ENCODE data around the gene CEBPG.

The CEBPG gene

DNA sequence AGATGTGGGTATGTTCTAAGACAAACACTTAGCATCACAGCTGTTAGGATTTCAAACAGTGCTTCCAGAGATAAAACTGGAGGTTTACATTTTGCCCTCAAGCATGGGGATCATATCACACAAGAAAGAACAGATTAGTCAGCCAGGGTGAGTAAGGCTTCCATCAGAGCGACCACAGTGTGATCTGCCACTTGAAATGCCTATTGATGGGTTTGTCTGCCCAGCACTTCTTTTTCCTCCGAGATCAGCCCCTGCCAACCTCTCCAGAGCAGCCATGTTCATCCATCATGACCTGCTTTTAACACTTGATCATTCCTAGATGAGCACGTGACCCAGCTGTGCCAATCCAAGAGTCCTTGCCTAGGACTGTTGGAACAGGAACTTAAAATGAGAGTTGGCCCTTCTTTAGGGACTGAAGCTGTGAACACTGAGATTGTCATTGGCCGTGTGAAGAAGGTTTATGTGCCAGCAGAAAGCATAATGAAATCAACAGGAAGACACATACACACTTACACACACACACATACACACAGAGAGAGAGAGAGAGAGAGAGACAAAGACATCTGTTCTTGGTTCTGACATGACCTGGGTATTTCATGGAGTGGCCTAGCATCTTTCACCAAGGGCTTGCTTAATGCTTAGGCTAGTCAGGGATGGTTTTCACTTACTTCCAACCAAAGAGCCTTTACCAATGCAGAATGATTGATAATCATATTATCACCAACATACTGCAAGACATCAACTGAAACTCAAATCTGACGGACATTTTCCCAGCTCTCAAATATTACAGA is 5.2 kb upstream of the CEBPG start:
- H3K4me3 ChIP-seq (replicated peaks; ENCODE audit: low read depth, low read length): no peak overlapping the region
- DNase-seq (ENCODE audit: extremely low read depth, low read depth): no peak
- TF ChIP-seq, protein P1, sequence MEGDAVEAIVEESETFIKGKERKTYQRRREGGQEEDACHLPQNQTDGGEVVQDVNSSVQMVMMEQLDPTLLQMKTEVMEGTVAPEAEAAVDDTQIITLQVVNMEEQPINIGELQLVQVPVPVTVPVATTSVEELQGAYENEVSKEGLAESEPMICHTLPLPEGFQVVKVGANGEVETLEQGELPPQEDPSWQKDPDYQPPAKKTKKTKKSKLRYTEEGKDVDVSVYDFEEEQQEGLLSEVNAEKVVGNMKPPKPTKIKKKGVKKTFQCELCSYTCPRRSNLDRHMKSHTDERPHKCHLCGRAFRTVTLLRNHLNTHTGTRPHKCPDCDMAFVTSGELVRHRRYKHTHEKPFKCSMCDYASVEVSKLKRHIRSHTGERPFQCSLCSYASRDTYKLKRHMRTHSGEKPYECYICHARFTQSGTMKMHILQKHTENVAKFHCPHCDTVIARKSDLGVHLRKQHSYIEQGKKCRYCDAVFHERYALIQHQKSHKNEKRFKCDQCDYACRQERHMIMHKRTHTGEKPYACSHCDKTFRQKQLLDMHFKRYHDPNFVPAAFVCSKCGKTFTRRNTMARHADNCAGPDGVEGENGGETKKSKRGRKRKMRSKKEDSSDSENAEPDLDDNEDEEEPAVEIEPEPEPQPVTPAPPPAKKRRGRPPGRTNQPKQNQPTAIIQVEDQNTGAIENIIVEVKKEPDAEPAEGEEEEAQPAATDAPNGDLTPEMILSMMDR (IDR thresholded peaks at IDR 0.05; ENCODE audit: low read depth, low read length, missing control alignments): no peak

DNA sequence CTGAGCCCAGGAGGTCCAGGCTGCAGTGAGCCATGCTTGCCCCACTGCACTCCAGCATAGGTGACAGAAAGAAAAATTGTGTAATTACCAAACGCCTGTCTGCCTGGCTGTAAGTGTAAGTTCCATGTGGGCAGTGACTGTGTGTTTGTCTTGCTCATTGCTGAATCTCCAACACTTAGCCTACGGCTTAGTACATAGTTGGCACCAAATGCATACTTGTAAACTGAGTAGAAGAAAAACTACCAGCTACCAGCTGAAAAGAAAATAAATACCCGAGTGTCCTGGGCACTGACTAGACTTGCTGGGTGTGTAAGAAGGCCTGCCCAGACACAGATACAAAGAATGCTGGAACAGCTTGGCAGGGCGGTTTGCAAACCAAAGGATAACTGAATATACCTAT is 2.7 kb upstream of the CEBPG start:
- no peak overlapping the region for H3K4me3 ChIP-seq (replicated peaks; ENCODE audit: low read depth, low read length)
- DNase-seq (ENCODE audit: extremely low read depth, low read depth): no peak
- TF ChIP-seq, protein P1 (IDR thresholded peaks at IDR 0.05; ENCODE audit: low read depth, low read length, missing control alignments): no peak

DNA sequence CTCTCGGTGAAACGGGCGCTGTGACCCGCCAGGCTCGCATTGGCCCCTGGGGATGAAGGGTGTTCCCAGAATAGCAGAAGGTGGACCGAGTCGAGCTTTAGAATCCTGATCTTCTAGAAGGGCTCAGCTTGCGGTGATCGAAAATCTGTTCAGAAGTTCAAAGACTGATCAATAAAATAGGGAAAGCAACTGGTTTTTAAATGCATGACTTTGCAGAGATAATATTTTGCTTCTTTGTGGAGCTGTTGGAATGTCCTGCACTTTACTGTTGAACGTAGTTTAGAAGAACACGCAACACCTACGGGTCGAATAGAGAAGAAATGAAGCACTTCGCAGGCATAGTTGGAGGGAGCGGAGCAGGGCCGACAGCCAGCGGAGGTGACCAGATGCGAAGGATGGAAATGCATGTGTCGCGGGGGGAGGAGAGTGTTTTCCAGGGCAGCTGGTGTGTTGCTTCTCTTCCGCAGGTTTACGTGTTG is 766 bp downstream of the CEBPG start:
- peak overlapping the region; percentile 59 for H3K4me3 ChIP-seq (replicated peaks; ENCODE audit: low read depth, low read length)
- TF ChIP-seq, protein P1 (IDR thresholded peaks at IDR 0.05; ENCODE audit: low read depth, low read length, missing control alignments): no peak
- DNase-seq (ENCODE audit: extremely low read depth, low read depth): no peak

DNA sequence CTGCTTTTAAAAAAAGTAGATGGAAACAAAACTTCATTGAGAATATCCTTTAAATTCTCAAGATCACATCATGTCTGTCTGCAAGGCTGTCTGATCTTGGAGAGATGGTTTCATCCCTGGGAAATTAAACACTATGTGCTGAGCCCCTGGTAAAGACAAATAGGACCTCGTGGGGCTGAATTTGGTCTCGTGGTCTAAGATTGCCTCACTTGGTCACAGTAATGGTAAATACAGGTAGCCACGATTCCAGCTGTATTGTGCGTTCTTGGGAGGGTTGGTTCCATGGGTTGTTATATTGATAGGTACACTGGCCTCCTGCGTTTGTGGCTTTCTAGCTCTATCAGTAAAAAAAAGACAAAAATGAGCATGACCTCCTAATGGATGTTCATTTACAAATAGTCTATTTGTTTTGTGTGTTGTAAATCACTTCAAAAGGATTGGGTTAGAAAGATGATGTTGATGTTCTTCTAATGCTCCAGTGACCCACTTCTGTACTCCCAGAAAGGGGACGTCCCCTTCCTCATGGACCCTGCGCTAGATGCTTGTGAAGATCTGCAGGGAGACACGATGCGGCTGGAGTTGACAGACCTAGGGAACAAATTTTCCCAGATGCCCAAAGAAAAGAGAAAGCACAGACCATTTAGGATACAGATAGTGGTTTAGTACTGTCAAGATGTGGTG is 1.8 kb downstream of the CEBPG start:
- peak overlapping the region; percentile 59 for H3K4me3 ChIP-seq (replicated peaks; ENCODE audit: low read depth, low read length)
- no peak for DNase-seq (ENCODE audit: extremely low read depth, low read depth)
- TF ChIP-seq, protein P1 (IDR thresholded peaks at IDR 0.05; ENCODE audit: low read depth, low read length, missing control alignments): no peak

DNA sequence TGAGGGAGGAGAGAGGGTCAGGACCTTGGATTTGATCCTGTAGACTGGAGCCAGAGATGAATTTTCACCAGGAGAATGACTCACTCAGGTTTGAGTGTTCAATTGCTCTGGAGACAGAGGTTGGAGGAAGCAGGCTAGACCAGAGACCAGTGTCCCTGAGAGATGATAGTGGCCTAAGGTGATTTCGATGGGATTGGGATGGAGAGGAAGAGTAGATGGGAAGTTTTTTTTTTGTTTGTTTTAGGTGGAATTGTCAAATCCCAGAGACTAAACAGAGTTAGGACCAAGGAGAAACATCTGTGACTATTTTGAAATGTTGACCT is 2.3 kb downstream of the CEBPG start:
- DNase-seq (ENCODE audit: extremely low read depth, low read depth): no peak
- H3K4me3 ChIP-seq (replicated peaks; ENCODE audit: low read depth, low read length): no peak overlapping the region
- TF ChIP-seq, protein P1 (IDR thresholded peaks at IDR 0.05; ENCODE audit: low read depth, low read length, missing control alignments): no peak

DNA sequence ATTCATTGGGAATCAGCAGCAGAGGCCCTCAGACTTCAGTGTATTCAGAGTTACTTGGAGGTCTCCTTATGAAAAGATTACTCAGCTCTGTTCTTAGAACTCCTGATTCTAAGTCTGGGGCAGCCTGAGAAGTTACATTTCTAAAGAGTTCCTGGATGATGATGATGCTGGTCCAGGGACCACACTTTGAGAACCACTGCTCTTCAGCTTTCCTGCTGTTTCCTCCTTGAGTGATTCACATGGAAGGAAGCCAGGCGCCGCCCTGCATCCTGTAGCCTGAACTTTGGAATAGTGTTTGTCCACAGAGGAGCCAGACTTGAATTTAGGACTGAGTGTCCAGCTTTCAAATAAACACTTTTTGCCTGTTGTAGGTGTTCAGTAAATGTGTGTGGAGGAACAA is 2.9 kb downstream of the CEBPG start:
- TF ChIP-seq, protein P1 (IDR thresholded peaks at IDR 0.05; ENCODE audit: low read depth, low read length, missing control alignments): no peak
- no peak overlapping the region for H3K4me3 ChIP-seq (replicated peaks; ENCODE audit: low read depth, low read length)
- peak; percentile 36 for DNase-seq (ENCODE audit: extremely low read depth, low read depth)
